Measurements from ENCODE around the gene KRTAP4-7.
"Not testable (repeated sequence)": the region's sequence is repeated elsewhere in the genome, so short reads cannot be mapped to it uniquely, and the experiment has no call there.

GRCh38 chr17:41104386-41105038 lies 20.6 kb downstream of the KRTAP4-7 start:
- not testable (repeated sequence) for TF ChIP-seq CTCF (IDR thresholded peaks at IDR 0.05; ENCODE audit: low read length); EZH2 (IDR thresholded peaks at IDR 0.05; ENCODE audit: borderline replicate concordance, low read length)
